ENCODE results near the gene ENPP7.

Gene ENPP7, protein sequence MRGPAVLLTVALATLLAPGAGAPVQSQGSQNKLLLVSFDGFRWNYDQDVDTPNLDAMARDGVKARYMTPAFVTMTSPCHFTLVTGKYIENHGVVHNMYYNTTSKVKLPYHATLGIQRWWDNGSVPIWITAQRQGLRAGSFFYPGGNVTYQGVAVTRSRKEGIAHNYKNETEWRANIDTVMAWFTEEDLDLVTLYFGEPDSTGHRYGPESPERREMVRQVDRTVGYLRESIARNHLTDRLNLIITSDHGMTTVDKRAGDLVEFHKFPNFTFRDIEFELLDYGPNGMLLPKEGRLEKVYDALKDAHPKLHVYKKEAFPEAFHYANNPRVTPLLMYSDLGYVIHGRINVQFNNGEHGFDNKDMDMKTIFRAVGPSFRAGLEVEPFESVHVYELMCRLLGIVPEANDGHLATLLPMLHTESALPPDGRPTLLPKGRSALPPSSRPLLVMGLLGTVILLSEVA

DNA sequence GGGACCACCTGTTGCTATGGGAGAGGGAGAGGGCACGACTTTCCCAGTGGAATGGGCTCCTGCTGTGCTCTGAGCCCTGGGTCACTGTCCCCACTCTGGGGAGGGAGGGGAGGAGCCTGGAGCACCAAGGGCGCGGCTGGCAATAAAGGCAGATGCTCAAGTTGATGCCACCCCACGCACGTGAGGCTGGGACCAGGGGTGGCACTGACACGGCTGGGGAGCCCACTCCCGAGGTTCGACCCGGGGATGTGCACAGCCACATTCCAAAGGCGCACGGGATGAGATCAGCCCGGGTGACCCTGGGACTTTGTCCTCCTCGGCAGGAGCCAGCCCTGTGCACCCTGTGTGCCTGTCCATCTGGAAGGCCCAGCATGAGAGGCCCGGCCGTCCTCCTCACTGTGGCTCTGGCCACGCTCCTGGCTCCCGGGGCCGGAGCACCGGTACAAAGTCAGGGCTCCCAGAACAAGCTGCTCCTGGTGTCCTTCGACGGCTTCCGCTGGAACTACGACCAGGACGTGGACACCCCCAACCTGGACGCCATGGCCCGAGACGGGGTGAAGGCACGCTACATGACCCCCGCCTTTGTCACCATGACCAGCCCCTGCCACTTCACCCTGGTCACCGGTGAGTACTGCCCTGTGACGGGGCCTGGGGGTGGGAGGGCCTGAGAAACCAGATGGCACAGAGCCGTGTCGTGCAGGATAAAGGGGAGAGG, at the start of gene ENPP7:
Gene ENPP7 (plus strand): TSS at position 175 of the 715 bp plus-strand sequence. CDS start 197 bp downstream, at position 372.
- DNase-seq: no peak

DNA sequence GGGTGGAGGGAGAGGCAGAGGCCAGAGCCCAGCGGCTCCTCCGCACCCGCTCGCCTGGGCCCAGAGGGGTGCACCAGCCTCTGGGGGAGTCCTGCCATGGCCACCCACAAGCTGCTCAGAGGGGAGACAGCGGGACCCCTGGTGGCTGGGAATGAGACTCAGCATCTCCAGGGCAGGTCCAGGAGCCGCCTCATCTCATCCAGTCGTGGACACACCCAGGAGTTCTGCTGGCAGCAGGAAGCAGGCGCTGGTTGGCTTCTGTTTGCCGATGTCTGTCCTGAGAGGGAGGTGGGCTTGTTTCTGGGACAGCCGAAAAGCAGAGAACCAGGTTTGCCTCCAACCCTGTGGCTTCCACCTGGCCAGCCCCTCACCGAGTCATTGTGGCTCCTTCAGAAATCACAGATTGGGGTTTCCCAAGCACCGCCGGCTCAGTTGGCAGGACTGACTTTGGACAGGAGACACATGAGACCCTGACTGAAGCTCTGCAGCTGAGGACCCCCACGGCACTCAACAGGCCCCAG, 49.6 kb upstream of the ENPP7 start:
- DNase-seq: no peak

DNA sequence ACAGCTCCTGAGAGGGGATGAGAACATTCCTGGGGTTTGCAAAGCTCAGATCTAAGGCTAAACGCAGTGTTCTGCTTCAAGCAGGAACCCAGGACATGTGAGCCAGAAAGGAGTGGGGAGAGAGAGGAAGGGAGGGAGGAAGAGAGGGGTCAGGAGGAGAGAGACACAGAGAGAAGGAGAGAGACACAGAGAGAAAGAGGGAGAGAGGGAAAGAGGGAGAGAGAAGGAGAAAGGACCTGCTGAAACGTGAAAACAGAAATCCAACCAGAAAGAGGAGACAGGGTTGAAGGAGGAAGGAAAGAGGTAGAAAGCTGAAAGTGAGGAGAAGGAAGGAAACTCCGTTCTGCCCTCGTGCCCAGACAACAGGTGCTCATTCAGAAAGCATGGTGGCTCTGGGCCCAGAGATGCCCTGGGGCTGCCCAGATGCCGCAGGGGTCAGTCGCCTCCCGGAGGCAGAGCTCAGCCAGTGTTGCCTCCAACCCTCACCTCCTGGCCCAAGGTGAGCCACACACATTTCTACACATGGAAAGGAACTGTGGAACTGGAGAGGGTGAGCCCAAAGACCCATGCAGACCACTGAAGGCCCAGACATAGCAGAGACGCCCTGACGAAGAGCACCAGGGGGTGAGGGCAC, 49.0 kb upstream of the ENPP7 start:
- DNase-seq: no peak

DNA sequence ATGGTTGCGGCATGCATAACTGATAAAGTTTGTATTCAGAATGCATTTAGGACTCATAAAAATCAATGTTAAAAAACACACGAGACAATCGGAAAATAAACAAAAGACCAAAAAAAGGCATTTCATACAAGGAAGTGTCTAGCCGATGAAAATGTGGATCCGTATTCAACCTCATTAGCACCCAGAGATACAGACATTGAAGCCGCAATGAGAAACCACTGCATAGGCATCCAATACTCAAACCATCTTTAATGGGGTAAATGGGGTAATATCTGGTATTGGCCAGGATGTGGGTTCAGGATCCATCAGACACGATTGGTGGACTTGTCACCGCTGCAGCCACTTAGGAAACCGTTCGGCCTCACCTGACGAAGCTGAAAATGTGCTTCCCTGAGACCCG, 47.4 kb upstream of the ENPP7 start:
- no peak for DNase-seq

DNA sequence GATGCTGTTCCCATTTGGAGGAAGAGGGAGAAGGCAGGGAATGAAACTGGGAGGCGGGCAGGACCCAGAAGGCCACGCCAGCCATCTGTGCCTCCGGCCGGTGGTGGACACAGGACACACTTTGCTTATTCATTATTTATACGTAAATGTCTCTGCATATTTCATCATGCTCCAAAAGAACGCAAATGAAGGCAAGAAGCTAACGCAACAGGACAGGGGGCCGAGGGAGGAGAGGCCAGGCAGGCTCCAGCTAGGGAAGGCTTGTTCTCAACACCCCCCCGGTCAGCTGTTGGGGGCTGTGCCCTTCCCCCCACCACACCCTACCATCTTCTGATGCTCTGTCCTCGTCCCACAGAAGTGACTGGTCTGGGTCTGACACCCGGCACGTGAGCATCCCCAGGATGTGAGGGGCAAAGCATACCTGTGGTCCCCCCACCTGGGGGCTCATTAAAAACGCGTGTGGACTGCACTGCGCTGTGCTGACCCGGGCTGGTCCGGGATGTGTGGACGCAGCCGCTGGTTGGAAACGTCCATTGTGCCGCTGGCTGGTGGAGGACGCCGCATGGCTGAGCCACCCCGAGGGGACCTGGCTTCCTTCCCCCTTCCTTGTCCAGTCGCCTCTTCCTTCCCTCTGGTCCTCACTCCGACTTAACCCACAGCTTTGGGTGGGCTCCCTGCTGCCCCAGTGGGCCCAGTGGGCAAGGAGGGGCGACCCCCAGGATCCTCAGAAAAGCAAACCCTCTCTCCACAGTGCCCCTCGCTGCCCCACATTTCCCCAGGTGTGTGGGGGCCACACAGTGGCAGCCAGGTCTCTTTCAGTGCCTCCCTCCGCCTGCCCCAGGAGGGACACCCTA, 46.4 kb upstream of the ENPP7 start:
- DNase-seq: no peak

DNA sequence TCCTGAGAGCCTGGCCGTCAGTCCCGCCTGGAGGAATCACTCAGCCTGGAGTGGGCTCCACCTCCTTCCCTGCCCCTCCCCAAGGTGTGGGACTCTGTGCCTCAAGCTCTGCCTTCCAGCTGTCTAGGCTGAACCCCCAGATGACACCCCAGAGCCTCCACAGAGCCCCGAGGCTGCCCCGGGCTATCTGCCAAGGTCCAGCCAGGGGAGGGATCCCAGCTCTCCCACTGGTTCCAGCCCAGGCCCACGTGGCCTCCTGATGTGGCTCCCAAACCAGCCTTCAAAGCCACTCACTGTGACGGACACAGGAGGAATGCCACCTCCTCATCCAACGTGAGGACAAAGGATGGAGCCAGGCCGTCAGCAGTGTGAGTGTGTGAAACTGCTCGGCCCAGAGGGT, 45.6 kb upstream of the ENPP7 start:
- no peak for DNase-seq

DNA sequence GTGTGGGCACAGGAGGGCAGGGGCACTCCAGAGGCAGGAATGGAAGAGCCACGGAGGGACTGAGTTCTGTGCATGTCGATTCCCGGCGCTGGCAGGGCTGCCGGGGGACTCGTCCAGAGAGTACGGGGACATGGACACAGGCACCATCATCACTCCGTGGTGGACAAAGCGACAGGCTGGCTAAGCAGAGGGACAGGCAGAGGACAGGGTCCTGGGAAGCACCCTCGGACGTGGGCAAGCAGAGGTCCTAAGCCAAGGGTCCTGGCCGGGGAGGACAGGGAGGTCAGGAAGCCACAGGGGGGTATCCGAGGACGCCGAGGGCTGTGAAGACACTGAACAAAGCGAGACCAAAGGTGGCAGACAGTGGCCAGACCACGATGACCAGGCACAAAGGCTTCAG, 44.3 kb upstream of the ENPP7 start:
- no peak for DNase-seq

DNA sequence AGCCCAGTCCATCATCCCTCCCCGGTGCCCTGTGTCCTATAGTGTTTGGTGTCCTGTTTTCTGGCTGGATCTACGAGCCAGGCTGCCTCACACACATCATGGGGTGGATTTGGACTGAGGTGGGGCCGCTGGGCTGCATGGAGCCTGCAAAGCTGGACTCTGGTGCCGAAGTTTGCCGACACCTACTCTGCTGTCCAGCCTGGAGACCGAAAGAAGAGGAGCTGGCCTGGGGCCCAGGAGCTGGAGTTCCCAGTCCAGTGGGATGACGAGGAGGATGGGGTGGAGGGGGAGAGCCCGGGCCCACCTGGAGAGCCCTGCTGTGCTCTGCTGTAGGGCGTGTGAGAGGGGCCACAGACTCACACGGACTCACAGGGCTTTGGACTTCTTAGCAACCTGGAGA, 40.3 kb upstream of the ENPP7 start:
- DNase-seq: no peak

DNA sequence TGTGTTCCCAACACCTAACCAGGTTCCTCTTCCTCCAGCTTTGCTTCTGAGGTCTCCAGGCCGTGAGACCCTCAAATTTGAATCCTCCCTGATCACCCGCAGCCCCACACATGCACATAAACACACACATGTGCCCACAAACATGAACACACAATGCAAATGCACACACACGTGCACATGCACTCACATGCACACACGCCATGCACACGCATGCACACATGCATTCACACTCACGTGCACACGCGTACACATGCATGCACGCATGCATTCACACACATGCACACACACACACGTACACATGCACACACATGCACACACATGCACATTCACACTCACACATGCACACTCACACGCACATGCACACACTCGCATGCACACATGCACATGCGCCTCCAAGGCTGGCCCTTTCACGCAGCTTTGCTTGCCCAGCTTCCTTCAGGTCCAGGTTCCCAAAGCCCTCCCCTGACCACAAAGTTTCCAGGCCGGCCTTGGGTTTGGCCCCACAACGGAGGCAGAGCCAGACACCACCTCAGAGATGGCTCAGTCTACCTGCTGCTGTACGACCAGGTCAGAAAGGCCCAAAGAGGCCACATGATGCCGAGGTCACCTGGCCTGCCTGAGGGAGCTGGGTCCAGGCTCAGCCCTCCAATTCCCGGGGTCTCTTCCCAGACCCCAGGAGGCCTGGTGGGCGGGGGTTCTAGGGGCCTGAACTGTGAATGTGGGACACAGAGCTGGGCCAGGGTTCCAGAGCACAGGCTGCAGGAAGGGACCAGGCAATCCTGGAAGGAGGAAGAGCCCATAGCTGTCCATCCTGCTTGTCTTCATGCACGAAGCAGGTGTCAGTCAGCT, 39.5 kb upstream of the ENPP7 start:
- DNase-seq: no peak

DNA sequence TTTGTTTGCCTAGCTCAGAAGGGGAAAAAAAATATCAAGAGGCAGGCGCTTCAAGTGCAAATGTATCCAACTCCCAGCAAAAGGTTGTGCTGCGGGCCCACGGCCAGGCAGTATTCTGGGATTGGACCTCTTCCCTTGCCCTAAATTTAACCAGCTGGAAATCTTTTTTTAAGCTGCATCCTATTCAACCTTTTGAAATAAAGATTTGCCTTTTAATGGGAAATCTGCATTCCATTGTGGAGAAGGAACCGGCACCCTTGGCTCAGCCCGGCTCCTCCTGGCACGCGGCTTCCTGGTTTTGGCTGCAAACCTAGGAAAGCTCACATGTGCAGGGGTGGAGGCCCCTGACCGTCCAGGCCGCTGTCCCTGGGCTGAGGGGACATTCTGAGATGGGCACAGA, 38.8 kb upstream of the ENPP7 start:
- no peak for DNase-seq

DNA sequence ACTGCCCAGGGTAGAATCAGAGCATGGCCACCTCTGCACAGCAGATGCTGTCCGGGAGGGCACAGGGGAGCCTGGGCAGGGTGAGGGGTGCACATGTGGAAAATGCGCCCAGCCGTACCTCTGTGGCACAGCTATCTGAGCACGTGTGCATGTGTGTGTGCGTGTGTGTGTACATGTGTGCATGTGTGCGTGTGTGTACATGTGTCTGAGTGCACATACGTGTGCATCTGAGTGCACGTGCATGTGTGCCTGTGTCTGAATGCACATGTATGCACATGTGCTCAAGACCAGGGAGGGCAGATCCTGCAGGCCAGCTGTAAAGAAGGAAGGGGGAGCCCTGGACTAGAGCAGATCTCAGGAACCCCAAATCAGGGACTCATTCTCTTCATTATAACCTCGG, 37.3 kb upstream of the ENPP7 start:
- DNase-seq: no peak

DNA sequence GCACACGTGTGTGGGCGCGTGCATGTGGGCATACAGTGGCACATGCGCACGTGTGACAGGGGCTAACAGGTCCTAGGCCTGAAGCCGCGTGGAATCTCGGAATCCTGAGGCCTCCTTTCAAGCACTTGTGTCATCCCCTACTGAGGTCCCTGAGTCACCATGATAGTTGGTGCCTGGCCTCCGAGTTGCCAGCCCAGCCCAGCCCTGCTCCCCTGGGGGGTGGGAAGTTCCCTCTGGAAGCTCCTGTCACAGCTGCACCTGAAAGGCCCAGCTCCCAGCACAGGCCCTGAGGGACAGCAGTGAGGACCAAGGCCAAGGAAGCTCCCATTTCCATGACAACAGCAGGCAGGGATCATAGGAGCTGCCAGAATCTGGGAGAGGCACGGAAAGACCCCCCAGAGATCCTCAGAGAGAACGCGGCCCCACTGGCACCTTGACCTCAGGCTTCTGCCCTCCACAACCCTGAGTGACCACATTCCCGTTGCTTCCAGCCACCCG, 35.4 kb upstream of the ENPP7 start:
- DNase-seq: no peak

DNA sequence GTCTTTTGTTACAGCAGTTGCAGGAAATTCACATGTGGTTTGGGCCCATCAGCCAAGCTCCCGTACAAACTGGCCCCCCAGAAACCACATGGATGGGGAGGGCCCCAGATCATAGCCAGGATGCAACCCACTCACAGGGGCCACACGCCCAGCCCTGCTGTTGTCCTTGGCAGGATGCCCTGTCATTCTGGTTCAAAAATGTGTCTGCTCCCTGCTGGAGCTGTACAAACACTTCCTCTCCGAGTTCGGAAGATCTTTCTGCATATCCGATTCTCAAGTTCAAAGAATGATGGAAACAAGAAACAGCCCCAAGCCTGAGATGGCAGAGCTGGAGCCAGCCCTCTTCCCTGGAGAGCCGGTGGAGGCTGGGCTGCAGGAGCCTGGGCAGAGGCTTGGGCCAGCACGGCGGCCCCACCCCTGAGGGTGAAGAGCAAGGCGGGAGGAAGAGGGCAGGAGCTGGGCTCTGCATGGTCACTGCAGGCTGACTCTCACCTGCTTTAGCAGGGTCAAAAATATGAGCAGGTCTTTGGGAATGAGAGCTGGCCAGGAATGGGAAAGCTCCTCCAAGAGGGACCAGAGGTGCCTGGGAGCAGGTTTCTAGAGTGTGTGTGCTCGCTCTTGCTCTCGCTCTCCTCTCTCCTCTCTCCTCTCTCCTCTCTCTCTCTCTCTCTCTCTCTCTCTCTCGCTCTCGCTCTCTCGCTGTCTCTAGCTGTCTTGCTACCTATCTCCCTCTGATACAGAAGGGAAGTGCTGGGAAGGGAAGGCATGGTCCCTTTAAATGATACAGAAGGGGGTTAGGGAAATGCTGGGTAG, 34.7 kb upstream of the ENPP7 start:
- DNase-seq: no peak

DNA sequence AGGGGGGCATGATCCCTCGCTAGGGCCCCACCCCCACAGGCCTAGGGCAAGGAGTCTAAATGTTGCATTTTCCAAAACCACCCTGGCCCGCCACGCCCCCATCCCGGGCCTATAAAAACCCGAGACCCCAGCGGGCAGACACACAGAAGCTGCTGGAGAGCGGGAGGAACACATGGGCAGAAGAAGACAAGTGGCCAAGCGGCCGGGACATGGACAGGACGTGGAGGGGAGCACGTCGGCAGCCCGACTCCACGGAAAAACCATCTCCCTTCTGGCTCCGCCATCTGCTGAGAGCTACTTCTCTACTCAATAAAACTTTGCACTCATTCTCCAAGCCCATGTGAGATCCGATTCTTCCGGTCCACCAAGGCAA, 34.1 kb upstream of the ENPP7 start:
- DNase-seq: no peak

DNA sequence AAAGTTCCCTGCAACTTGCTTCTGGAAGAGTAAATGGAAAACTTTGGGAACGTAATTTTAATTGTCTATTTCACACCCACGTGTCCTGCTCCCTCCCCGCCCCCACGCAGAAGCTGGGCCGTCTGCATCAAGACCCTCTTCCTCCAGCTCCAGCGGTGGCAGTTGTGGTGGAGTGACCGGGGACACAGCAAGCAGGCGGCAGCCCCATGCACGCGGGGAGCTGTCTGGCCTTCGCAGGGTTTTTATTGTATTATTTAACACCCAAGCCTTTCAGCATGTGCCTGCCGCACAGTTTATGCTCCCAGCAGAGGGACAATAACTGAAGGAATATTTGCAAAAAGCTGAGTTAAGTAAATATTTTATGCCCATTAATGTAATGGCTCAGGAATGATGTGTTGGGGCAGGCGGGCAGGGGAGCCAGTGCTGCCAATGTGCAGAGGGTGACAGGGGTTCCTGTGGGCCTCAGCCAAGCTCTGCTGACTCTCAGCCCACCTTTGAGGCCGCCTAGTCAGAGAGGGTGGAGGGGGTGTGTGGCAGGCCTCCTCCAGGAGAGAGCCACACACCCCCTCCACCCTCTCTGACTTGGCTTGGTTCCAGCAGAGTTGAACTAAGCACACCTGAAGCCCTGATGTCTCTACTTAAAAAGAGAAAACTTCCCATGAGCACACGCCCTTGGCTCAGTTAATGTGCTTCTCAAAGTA, 32.4 kb upstream of the ENPP7 start:
- no peak for DNase-seq

DNA sequence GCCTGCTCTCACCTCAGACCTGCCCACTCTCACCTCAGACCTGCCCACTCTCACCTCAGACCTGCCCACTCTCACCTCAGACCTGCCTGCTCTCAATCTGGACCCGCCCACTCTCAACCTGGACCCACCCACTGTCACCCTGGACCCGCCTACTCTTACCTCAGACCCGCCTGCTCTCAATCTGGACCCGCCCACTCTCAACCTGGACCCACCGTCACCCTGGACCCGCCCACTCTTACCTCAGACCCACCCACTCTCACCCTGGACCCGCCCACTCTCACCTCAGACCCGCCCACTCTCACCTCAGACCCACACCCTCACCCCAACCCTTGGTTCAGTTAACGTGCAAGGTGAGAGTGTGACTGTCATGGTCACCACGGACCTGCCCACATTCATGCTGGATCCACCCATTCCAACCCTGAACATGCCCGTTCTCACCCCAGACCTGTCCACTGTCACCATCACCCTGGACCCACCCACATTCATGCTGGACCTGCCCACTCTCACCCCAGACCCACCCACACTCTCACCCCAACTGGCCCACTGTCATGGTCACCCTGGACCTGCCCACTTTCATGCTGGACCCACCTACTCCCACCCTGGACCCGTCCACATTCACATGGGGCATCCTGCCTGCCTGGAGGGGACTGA, 31.2 kb upstream of the ENPP7 start:
- DNase-seq: no peak

DNA sequence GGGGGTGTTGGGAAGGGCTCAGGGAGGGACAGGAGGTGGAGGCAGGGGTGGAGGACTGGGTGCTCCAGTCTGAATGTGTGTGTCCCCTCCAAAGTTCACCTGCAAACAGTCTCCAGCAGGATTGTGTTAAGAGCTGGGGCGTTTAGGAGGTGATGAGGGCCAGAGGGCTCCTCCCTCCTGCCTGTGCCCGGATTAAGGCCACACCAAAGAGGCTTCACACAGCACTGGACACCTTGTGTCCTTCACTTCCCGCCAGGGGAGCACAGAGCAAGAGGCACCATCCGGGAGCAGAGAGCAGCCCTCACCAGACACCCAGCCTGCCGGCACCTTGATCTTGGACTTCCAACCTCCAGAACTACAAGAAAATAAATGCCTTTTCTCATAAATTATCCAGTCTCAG, 30.2 kb upstream of the ENPP7 start:
- no peak for DNase-seq

DNA sequence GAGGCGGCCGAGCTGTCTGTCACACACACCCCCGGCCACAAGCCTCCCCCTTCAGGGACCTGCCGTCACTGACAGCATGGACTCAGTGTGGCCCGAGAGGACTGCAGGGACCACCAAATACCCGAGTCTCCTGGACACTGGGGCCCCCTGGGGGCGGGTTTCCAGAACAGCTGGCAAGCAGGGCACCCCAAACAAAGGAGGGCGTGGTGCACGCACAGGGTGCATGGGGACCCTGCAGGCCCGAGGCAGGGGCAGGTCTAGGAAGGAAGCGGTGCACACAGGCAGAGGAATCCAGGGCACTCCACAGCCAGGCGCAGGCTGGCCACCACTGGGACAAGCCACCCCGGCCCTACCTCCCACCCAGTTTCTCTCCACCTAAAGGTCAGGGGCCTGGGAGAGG, 28.7 kb upstream of the ENPP7 start:
- no peak for DNase-seq

DNA sequence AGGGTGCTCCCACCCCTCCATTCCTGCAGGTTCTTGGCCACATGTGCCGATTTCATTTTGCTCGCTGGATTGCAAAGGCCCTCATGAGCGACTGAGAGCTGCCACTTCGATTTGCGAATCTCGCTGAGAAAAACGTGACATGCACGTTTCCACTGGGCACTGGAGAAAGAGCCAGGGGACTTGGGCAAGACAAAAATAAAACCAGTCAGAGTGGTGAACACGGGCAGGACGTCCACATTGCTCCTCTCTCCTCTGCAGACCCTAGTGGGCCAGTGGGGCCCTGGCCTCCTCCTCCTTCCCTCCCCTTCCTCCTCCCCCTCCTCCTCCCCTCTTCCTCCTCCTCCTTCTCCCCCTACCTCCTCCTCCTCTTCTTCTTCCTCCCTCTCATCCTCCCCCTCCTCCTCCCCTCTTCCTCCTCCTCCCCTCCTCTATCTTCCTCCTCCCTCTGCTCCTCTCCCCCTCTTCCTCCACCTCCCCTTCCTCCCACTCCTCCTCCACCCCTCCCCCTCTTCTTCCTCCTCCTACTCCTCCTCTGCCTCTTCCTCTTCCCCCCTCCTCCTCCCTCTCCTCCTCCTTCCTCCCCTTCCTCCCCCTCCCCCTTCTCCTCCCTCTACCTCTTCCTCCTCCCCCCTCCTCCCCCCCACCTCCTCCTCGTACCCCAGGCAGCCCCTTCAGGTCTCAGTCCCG, 28.1 kb upstream of the ENPP7 start:
- DNase-seq: no peak

Data from CD4-positive, alpha-beta T cell treated with Interferon gamma for 1 hour (primary cell).